Tibial artery (tissue), 4 donors: ENCODE results near the gene DNAAF8.

Experiments
- DNase-seq, 2 donors: peaks; one replicate each; pipeline ENCODE4 v3.0.0-alpha.2; 2019
- H3K27ac ChIP-seq, 2 donors: fragments of 200-600 bp; sonication (generic) in 1 of 2; 1 replicate in 1 of 2; 2 replicates in 1 of 2; pipeline ENCODE4 v1.5.1; 2018 to 2019; ENCODE audit warnings: mild to moderate bottlenecking in 1 of 2
- H3K27me3 ChIP-seq, 2 donors: fragments of 200-600 bp; sonication (generic) in 1 of 2; one replicate each; pipeline versions ENCODE4 v1.5.1 to v1.6.0; 2016 to 2019
- H3K36me3 ChIP-seq, 3 donors: fragments of 200-600 bp; sonication (generic) in 2 of 3; one replicate each; pipeline ENCODE4 v1.5.1; 2016 to 2019; ENCODE audit warnings: mild to moderate bottlenecking in 2 of 3
- H3K4me1 ChIP-seq, 4 donors: fragments of 200-600 bp; sonication (generic) in 2 of 4; 1 replicate in 3 of 4; 2 replicates in 1 of 4; pipeline ENCODE4 v1.5.1; 2016 to 2019
- H3K4me3 ChIP-seq, 2 donors: fragments of 200-600 bp; sonication (generic) in 1 of 2; 1 replicate in 1 of 2; 2 replicates in 1 of 2; pipeline ENCODE4 v1.5.1; 2018 to 2019; ENCODE audit warnings: mild to moderate bottlenecking in 2 of 2
- H3K9me3 ChIP-seq, 3 donors: fragments of 200-600 bp; sonication (generic) in 1 of 3; one replicate each; pipeline ENCODE4 v1.5.1; 2016 to 2019
- CTCF ChIP-seq, 2 experiments: fragments of 200-600 bp in 1 of 2; fragments of 450-650 bp in 1 of 2; IDR thresholded peaks; one replicate each; pipeline ENCODE4 v1.5.1; 2017 to 2019; ENCODE audit warnings: antibody characterized with exemption in 2 of 2, mild to moderate bottlenecking in 1 of 2, moderate library complexity in 1 of 2
- intact Hi-C: fragments of 100-400 bp; cut with DNase I; formaldehyde crosslinking; loops from one replicate; pipeline ENCODE4 v1.15.0; 2023; ENCODE audit warnings: low total_unique reads

Gene DNAAF8

GRCh38 chr16:4746991-4747574 is 12.7 kb downstream of the DNAAF8 start:
- H3K9me3 ChIP-seq, result no peaks in the 10 kb centered on the region
- intact Hi-C loops, result loop anchor here (5.0 kb wide), 1 partner anchor 200 kb away; no protein-coding TSS in a partner anchor
- no peak overlapping the region for H3K4me3 ChIP-seq
- H3K36me3 ChIP-seq, result peaks cover 13 to 38% (median 24%) of the 10 kb centered on the region in 3 donors
- H3K27ac ChIP-seq, result no peak overlapping the region
- peaks cover 0 to 15% (median 10%) of the 10 kb centered on the region in 4 donors for H3K4me1 ChIP-seq
- DNase-seq, result no peak
- H3K27me3 ChIP-seq, result peaks cover 0 to 11% of the 10 kb centered on the region in 2 donors
- TF ChIP-seq CTCF (IDR thresholded peaks at IDR 0.05), result no peak

- Histone ChIP-seq H3K27ac (no peak overlapping the region), H3K4me3 (no peak overlapping the region), H3K4me1 (peaks cover 0 to 12% (median 10%) of the 10 kb centered on the region in 4 donors), H3K36me3 (peaks cover 23 to 49% (median 34%) of the 10 kb centered on the region in 3 donors), H3K27me3 (peaks cover 0 to 5% of the 10 kb centered on the region in 2 donors), H3K9me3 (no peaks in the 10 kb centered on the region)
- TF ChIP-seq CTCF (IDR thresholded peaks at IDR 0.05), result no peak
- intact Hi-C loops, result loop anchor here (5.0 kb wide), 1 partner anchor 199 kb away; no protein-coding TSS in a partner anchor
- DNase-seq, result no peak
Measured at GRCh38 chr16:4747906-4748681, 13.8 kb downstream of the DNAAF8 start.

- no peak for DNase-seq
- TF ChIP-seq CTCF (IDR thresholded peaks at IDR 0.05), result no peak
- intact Hi-C loops, result loop anchor here (5.0 kb wide), 1 partner anchor 198 kb away; no protein-coding TSS in a partner anchor
Measured at GRCh38 chr16:4748682-4749411, 14.5 kb downstream of the DNAAF8 start.

GRCh38 chr16:4749700-4750257 is 15.4 kb downstream of the DNAAF8 start:
- Histone ChIP-seq H3K4me1 (peaks cover 0 to 10% (median 9%) of the 10 kb centered on the region in 4 donors), H3K36me3 (peaks cover 36 to 65% (median 49%) of the 10 kb centered on the region in 3 donors), H3K27ac (no peak overlapping the region), H3K4me3 (no peak overlapping the region), H3K27me3 (no peaks in the 10 kb centered on the region), H3K9me3 (no peaks in the 10 kb centered on the region)
- intact Hi-C loops, result loop anchor here (5.0 kb wide), 1 partner anchor 198 kb away; no protein-coding TSS in a partner anchor
- TF ChIP-seq CTCF (IDR thresholded peaks at IDR 0.05), result no peak
- no peak for DNase-seq

More at GRCh38 chr16:4748682-4749411, 14.5 kb downstream of the DNAAF8 start:
- Histone ChIP-seq H3K27ac (no peak overlapping the region), H3K4me3 (no peak overlapping the region), H3K9me3 (no peaks in the 10 kb centered on the region), H3K27me3 (no peaks in the 10 kb centered on the region), H3K4me1 (peaks cover 0 to 10% (median 9%) of the 10 kb centered on the region in 4 donors), H3K36me3 (peaks cover 31 to 56% (median 42%) of the 10 kb centered on the region in 3 donors)

GRCh38 chr16:4750896-4751295 is 16.6 kb downstream of the DNAAF8 start:
- peaks cover 47 to 77% (median 60%) of the 10 kb centered on the region in 3 donors for H3K36me3 ChIP-seq
- no peaks in the 10 kb centered on the region for H3K9me3 ChIP-seq
- H3K4me3 ChIP-seq, result no peak overlapping the region
- H3K4me1 ChIP-seq, result peaks cover 0 to 10% (median 9%) of the 10 kb centered on the region in 4 donors
- intact Hi-C loops, result no loop called here
- no peaks in the 10 kb centered on the region for H3K27me3 ChIP-seq
- H3K27ac ChIP-seq, result no peak overlapping the region
- no peak for DNase-seq
- TF ChIP-seq CTCF (IDR thresholded peaks at IDR 0.05), result no peak
